Measurements from ENCODE around the gene OR51B4. TPM values are rescaled to one million over a fixed set of nuclear protein-coding genes. Genes with fewer than 3 reads are reported as not detected.

OR51B4 gene
- total RNA-seq, 5 donors from 2014 or later (not counting 1 experiment from before 2014, with no cell fraction given) = not detected

GRCh38 chr11:5284637-5285036, 17.1 kb downstream of the OR51B4 start:
- Histone ChIP-seq H3K4me3 (ENCODE audit: control insufficient read depth in 1 of 2, extremely low read depth in 1 of 2, low read length in 1 of 2) (no peak overlapping the region), H3K4me1 (ENCODE audit: control insufficient read depth in 1 of 2, extremely low read depth in 1 of 2, insufficient read depth in 2 of 2, low read length in 2 of 2) (no peaks in the 10 kb centered on the region), H3K36me3 (ENCODE audit: control insufficient read depth in 2 of 2, extremely low read depth in 1 of 2, insufficient read depth in 1 of 2, low read length in 1 of 2) (no peaks in the 10 kb centered on the region), H3K27ac (ENCODE audit: low read length) (no peak overlapping the region), H3K27me3 (replicated peaks in 1 of 2; ENCODE audit: control insufficient read depth in 2 of 2, extremely low read depth in 1 of 2, insufficient read depth in 2 of 2, low read length in 1 of 2) (no peaks in the 10 kb centered on the region), H3K9me3 (no peaks in the 10 kb centered on the region)
- ATAC-seq (replicated peaks in 1 of 4) (no peak), DNase-seq (no peak)
- POLR2A ChIA-PET = no interaction called here
- WGBS (ENCODE audit: insufficient coverage) = 92% methylated on average over 2 of the region's 2 CpGs
- no peak overlapping the region for H3K4me3 Mint-ChIP-seq
- H3K27ac Mint-ChIP-seq = no peak overlapping the region
- CTCF ChIA-PET = no interaction called here
- H3K36me3 Mint-ChIP-seq = no peaks in the 10 kb centered on the region
- H3K9me3 Mint-ChIP-seq = no peaks in the 10 kb centered on the region
- peaks cover 1 to 4% of the 10 kb centered on the region in 2 donors for H3K27me3 Mint-ChIP-seq
- no peaks in the 10 kb centered on the region for H3K4me1 Mint-ChIP-seq

GRCh38 chr11:5283882-5284281, 17.9 kb downstream of the OR51B4 start:
- no peak overlapping the region for H3K27ac ChIP-seq (ENCODE audit: low read length)
- CTCF ChIA-PET = no interaction called here

GRCh38 chr11:5283086-5283485, 18.7 kb downstream of the OR51B4 start:
- WGBS (ENCODE audit: insufficient coverage) = no CpG with 5 or more reads among the region's 3 CpGs
- Mint-ChIP-seq H3K27me3 (peaks cover 1 to 4% of the 10 kb centered on the region in 2 donors), H3K36me3 (no peaks in the 10 kb centered on the region), H3K9me3 (no peaks in the 10 kb centered on the region), H3K4me3 (no peak overlapping the region), H3K4me1 (no peaks in the 10 kb centered on the region), H3K27ac (no peak overlapping the region)
- ATAC-seq (replicated peaks in 1 of 4) (no peak), DNase-seq (no peak)
- Histone ChIP-seq H3K9me3 (no peaks in the 10 kb centered on the region), H3K27ac (ENCODE audit: low read length) (no peak overlapping the region), H3K27me3 (replicated peaks in 1 of 2; ENCODE audit: control insufficient read depth in 2 of 2, extremely low read depth in 1 of 2, insufficient read depth in 2 of 2, low read length in 1 of 2) (no peaks in the 10 kb centered on the region), H3K4me1 (ENCODE audit: control insufficient read depth in 1 of 2, extremely low read depth in 1 of 2, insufficient read depth in 2 of 2, low read length in 2 of 2) (no peaks in the 10 kb centered on the region), H3K4me3 (ENCODE audit: control insufficient read depth in 1 of 2, extremely low read depth in 1 of 2, low read length in 1 of 2) (no peak overlapping the region), H3K36me3 (ENCODE audit: control insufficient read depth in 2 of 2, extremely low read depth in 1 of 2, insufficient read depth in 1 of 2, low read length in 1 of 2) (no peaks in the 10 kb centered on the region)
- ChIA-PET CTCF (interaction anchor here in 1 of 2 donors (0.5 kb wide), 1 partner anchor 50 kb away, joined by 3 read pairs; no protein-coding TSS in a partner anchor), POLR2A (no interaction called here)

More at GRCh38 chr11:5283882-5284281, 17.9 kb downstream of the OR51B4 start:
- Histone ChIP-seq H3K36me3 (ENCODE audit: control insufficient read depth in 2 of 2, extremely low read depth in 1 of 2, insufficient read depth in 1 of 2, low read length in 1 of 2) (no peaks in the 10 kb centered on the region), H3K27me3 (replicated peaks in 1 of 2; ENCODE audit: control insufficient read depth in 2 of 2, extremely low read depth in 1 of 2, insufficient read depth in 2 of 2, low read length in 1 of 2) (no peaks in the 10 kb centered on the region), H3K4me3 (ENCODE audit: control insufficient read depth in 1 of 2, extremely low read depth in 1 of 2, low read length in 1 of 2) (no peak overlapping the region), H3K9me3 (no peaks in the 10 kb centered on the region), H3K4me1 (ENCODE audit: control insufficient read depth in 1 of 2, extremely low read depth in 1 of 2, insufficient read depth in 2 of 2, low read length in 2 of 2) (no peaks in the 10 kb centered on the region)
- Mint-ChIP-seq H3K27me3 (peaks cover 1 to 4% of the 10 kb centered on the region in 2 donors), H3K4me1 (no peaks in the 10 kb centered on the region), H3K27ac (no peak overlapping the region), H3K4me3 (no peak overlapping the region), H3K36me3 (no peaks in the 10 kb centered on the region), H3K9me3 (no peaks in the 10 kb centered on the region)
- WGBS (ENCODE audit: insufficient coverage) = 33% methylated on average over 1 of the region's 1 CpG
- ATAC-seq (replicated peaks in 1 of 4) = no peak
- POLR2A ChIA-PET = no interaction called here
- no peak for DNase-seq

- Mint-ChIP-seq H3K36me3 (no peaks in the 10 kb centered on the region), H3K4me3 (no peak overlapping the region), H3K27me3 (peaks cover 1 to 4% of the 10 kb centered on the region in 2 donors), H3K4me1 (no peaks in the 10 kb centered on the region), H3K27ac (no peak overlapping the region), H3K9me3 (no peaks in the 10 kb centered on the region)
- H3K9me3 ChIP-seq = no peaks in the 10 kb centered on the region
- H3K36me3 ChIP-seq (ENCODE audit: control insufficient read depth in 2 of 2, extremely low read depth in 1 of 2, insufficient read depth in 1 of 2, low read length in 1 of 2) = no peaks in the 10 kb centered on the region
- ChIA-PET CTCF (interaction anchor here in 1 of 2 donors (0.5 kb wide), 1 partner anchor 50 kb away, joined by 3 read pairs; no protein-coding TSS in a partner anchor), POLR2A (no interaction called here)
- DNase-seq (no peak), ATAC-seq (replicated peaks in 1 of 4) (no peak)
- WGBS (ENCODE audit: insufficient coverage) = no CpG with 5 or more reads among the region's 2 CpGs
- no peak overlapping the region for H3K4me3 ChIP-seq (ENCODE audit: control insufficient read depth in 1 of 2, extremely low read depth in 1 of 2, low read length in 1 of 2)
- H3K27ac ChIP-seq (ENCODE audit: low read length) = no peak overlapping the region
- H3K4me1 ChIP-seq (ENCODE audit: control insufficient read depth in 1 of 2, extremely low read depth in 1 of 2, insufficient read depth in 2 of 2, low read length in 2 of 2) = no peaks in the 10 kb centered on the region
- no peaks in the 10 kb centered on the region for H3K27me3 ChIP-seq (replicated peaks in 1 of 2; ENCODE audit: control insufficient read depth in 2 of 2, extremely low read depth in 1 of 2, insufficient read depth in 2 of 2, low read length in 1 of 2)
Observed at GRCh38 chr11:5282628-5283027, 19.1 kb downstream of the OR51B4 start.

GRCh38 chr11:5281596-5281995, 20.1 kb downstream of the OR51B4 start:
- Mint-ChIP-seq H3K4me3 (no peak overlapping the region), H3K27ac (no peak overlapping the region), H3K27me3 (peaks cover 1 to 4% of the 10 kb centered on the region in 2 donors), H3K9me3 (no peaks in the 10 kb centered on the region), H3K4me1 (no peaks in the 10 kb centered on the region), H3K36me3 (no peaks in the 10 kb centered on the region)
- ChIA-PET CTCF (no interaction called here), POLR2A (no interaction called here)
- Histone ChIP-seq H3K4me1 (ENCODE audit: control insufficient read depth in 1 of 2, extremely low read depth in 1 of 2, insufficient read depth in 2 of 2, low read length in 2 of 2) (no peaks in the 10 kb centered on the region), H3K36me3 (ENCODE audit: control insufficient read depth in 2 of 2, extremely low read depth in 1 of 2, insufficient read depth in 1 of 2, low read length in 1 of 2) (no peaks in the 10 kb centered on the region), H3K9me3 (no peaks in the 10 kb centered on the region), H3K27ac (ENCODE audit: low read length) (no peak overlapping the region), H3K4me3 (ENCODE audit: control insufficient read depth in 1 of 2, extremely low read depth in 1 of 2, low read length in 1 of 2) (no peak overlapping the region), H3K27me3 (replicated peaks in 1 of 2; ENCODE audit: control insufficient read depth in 2 of 2, extremely low read depth in 1 of 2, insufficient read depth in 2 of 2, low read length in 1 of 2) (no peaks in the 10 kb centered on the region)
- DNase-seq (no peak), ATAC-seq (replicated peaks in 1 of 4) (no peak)

GRCh38 chr11:5280582-5281102, 21.1 kb downstream of the OR51B4 start:
- ATAC-seq (replicated peaks in 1 of 4) (no peak), DNase-seq (peak in 2 of 35 experiments; percentile 6 to 58)
- H3K4me1 Mint-ChIP-seq = no peaks in the 10 kb centered on the region
- POLR2A ChIA-PET = no interaction called here
- Histone ChIP-seq H3K4me1 (ENCODE audit: control insufficient read depth in 1 of 2, extremely low read depth in 1 of 2, insufficient read depth in 2 of 2, low read length in 2 of 2) (no peaks in the 10 kb centered on the region), H3K36me3 (ENCODE audit: control insufficient read depth in 2 of 2, extremely low read depth in 1 of 2, insufficient read depth in 1 of 2, low read length in 1 of 2) (no peaks in the 10 kb centered on the region), H3K27me3 (replicated peaks in 1 of 2; ENCODE audit: control insufficient read depth in 2 of 2, extremely low read depth in 1 of 2, insufficient read depth in 2 of 2, low read length in 1 of 2) (no peaks in the 10 kb centered on the region), H3K27ac (ENCODE audit: low read length) (no peak overlapping the region), H3K4me3 (ENCODE audit: control insufficient read depth in 1 of 2, extremely low read depth in 1 of 2, low read length in 1 of 2) (no peak overlapping the region), H3K9me3 (no peaks in the 10 kb centered on the region)
- no peaks in the 10 kb centered on the region for H3K9me3 Mint-ChIP-seq
- WGBS (ENCODE audit: insufficient coverage) = 33% methylated on average over 2 of the region's 3 CpGs
- no peak overlapping the region for H3K4me3 Mint-ChIP-seq
- H3K36me3 Mint-ChIP-seq = no peaks in the 10 kb centered on the region
- CTCF ChIA-PET = no interaction called here
- no peak overlapping the region for H3K27ac Mint-ChIP-seq
- peaks cover 1 to 4% of the 10 kb centered on the region in 2 donors for H3K27me3 Mint-ChIP-seq

Data from T-cell (primary cell).